ENCODE results near the gene WNT9B.

- TF ChIP-seq CTCF (conservative IDR thresholded peaks at IDR 0.05; ENCODE audit: low read length) (no peak), EZH2phosphoT487 (IDR thresholded peaks at IDR 0.05; ENCODE audit: borderline replicate concordance) (no peak)
These were observed 39.3 kb downstream of the WNT9B start for GRCh38 chr17:46890638-46891037.
